GM19043 (cell line): ENCODE measurements around the gene CD7.

Source experiments
- ATAC-seq: cut with Tn5 transposase; IDR thresholded peaks from one replicate; pipeline ENCODE4 v1.9.1; 2021; ENCODE audit warnings: low read depth; ENCODE audit not compliant: unreplicated experiment

Gene CD7

DNA sequence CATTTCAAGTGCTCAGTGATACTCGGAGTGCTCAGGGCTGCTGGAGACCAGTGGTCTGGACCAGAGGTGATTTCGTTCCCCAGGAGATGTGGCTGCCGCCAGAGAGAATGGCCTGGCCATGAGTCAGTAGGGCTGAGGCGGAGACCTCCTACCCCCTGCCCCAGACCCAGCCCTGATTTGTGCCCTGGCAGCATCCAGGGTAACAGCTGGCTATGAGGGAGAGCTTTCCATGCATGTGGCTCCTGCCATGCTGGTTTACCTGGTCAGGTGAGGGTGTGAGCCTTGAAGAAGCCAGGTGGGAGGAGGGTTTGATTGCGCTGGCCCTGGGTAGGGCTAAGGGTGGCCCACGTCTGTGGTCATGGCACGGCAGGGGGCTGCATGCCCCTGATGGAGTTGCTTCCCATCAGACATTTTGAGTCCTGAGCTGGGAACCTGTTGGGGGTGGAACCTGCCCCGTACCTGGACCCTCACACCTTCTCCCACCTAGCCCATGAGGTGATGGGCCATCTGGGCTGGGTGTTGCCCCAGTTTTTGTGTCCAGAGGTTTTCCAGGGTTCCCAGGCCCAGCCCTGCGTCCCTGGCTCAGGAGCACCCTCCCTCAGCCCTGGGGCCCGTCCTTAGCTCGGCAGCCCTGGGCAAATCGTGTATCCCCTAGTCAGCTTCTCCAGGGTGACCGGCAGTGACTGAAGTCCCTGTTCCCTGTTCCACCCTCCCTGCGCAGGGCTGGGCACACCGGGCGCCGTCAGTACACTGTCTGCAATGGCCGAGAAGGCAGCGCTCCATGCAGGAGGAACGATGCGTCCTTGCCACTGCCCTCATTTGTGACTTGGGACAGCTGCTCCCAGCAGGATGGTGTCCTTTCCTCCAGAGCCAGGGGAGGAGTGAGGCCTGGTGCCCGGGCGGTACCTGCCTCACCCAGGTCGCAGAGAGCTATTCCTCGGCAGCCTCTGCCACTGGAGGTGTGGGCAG is 34.9 kb downstream of the CD7 start:
- no peak for ATAC-seq

- no peak for ATAC-seq
Observed at GRCh38 chr17:82281502-82282238, 35.7 kb downstream of the CD7 start.

- no peak for ATAC-seq
Observed at GRCh38 chr17:82281076-82281475, 36.3 kb downstream of the CD7 start.

GRCh38 chr17:82280537-82280936 is 36.9 kb downstream of the CD7 start:
- no peak for ATAC-seq

GRCh38 chr17:82278786-82279391 is 38.5 kb downstream of the CD7 start:
- no peak for ATAC-seq

GRCh38 chr17:82278308-82278707 is 39.1 kb downstream of the CD7 start:
- no peak for ATAC-seq

- ATAC-seq: no peak
Observed at GRCh38 chr17:82277851-82278250, 39.6 kb downstream of the CD7 start.

DNA sequence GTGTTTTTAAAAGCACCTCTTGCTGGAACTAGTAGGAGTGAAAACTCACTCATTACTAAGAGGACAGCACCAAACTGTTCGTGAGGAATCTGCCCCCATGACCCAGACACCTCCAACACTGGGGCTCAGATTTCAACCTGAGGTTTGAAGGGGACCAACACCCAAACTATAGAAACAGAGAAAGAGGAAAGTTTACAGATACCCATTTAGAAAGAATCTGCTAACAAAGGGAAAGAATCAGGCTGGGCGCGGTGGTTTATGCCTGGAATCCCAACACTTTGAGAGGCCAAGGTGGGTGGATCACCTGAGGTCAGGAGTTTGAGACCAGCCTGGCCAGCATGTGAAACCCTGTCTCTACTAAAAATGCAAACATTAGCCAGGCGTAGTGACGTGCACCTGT is 40.5 kb downstream of the CD7 start:
- no peak for ATAC-seq

DNA sequence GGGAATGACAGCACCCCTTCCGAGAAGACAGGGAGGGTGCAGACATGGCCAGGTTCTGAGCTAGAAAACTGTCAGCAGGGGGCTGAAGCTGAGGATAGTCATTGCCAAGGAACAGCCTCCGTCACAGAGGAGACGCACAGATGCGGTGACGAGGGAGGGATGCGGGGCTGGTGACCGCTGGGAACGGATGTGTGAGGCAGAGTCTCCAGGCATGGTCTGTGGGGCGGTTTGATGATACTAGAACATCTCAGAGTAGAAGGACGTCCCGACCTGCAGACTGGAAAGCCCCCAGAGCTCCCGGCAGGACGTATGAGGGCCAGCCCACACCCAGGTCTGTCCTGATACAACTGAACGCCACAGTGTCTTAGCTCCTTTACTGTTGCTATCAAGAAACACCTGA is 42.1 kb downstream of the CD7 start:
- no peak for ATAC-seq

- ATAC-seq: no peak
Observed at GRCh38 chr17:82274134-82275020, 43.0 kb downstream of the CD7 start.

DNA sequence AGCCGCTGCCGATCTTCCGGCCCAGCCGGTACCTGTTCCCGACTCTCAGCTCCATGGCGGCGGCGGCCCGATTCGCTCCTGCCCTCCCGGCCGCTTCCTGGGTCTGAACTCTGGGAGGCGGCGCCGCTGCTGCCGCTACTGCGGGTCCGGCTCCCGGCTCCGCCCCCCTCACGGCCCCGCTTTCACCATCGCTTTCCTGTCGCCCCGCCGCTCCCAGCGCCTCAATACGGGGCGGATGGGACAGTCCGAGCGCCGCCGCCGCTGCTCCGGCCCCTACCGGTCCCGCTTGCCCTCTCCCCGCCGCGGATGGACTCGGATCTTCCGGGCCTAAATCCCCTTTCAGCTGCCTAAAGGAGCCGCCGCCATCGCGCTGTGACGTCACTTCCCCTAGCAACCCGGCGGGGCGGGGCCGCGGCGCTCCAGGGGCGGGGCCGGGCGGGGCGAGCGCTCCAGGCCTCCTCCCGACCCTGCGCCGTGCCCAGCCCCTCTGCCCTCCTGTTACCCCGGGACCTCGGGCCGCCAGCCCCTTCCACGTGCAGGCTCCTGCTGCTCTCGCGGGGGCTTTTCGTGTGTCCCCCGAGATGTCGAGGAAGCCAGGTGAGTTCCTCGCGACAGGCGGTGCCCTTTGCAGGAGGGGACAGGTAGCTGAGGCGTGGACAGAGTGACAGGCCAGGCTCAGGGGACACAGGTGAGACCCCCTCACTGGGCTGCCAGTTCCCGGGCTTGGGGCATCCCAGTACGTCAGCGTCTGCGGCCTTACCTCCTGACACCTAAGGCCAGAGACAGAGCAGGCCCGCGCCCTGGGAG is 43.9 kb downstream of the CD7 start, which contains the start of gene CSNK1D:
TSS of gene CSNK1D (minus strand) at position 374 of the 807 bp plus-strand sequence. CDS start at position 55, 319 bp downstream.
- peak; percentile 86 for ATAC-seq

DNA sequence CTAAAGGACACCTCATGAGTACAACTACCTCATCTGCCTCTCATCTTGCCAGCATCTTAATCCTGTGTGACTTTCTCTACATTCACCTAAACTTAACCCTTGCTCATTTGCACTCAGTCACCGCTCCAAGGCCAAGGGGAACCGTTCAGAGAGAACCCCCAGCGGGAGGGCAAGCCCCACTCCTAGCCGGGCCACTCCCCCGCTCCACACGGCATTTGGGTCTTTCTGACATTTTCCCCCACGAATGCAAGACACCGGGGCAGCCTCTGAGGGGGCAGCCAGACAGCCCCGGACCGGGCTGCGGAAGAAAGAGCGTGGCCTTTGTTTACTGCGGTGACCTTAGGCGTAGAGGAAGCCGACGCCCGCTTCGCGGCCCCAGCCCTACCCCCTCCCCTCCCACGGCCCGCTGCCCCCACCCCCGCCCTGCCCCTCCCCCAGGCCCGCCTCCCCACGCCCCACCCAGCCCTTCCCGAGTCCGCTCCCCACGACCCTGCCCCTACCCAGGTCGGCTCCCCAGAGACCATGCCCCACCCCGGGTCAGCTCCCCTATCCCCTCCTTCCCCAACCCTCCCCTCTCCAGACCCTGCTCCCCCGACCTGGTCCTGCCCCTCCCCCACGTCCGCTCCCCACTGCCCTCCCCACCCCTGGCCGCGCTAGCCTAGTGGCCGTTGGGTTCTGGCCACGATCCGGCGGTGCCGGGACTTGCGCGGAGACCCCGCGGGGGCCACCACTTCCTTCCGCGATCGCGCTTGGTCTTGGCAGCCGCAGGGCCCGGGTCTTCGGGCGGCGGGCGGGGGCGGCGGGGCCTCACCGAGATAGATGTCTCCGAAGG is 44.7 kb downstream of the CD7 start:
- ATAC-seq: no peak

GRCh38 chr17:82271401-82271800 is 46.0 kb downstream of the CD7 start:
- no peak for ATAC-seq

GRCh38 chr17:82270651-82271050 is 46.8 kb downstream of the CD7 start:
- ATAC-seq: no peak

DNA sequence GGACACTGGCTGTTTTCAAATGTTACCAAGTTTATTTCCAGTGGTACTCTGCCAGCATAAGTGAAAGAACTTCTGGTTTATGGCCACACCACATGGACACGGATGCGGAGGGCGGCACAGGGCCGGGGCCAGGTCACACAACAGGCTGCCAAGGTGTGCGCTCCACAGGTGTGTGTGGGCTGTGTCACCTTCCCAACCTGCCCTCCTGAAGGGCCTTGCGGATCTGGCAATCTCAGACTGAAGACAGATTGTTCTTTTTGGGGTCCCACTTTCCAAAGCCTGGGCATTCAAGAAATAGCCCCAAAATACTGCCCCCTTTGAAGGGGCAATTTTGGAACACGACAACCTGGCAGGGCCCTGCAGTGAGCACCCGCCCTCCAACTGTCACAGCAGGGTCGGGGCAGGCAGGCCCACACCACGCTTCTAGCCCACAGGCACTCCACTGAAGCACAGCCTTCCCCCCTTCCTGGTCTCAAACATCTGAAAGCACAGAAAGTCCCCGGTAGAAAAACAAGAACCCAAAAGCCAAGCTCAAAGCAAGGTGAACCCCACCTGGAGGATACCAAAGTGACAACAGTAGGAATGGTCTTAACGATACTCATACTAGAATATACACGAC is 47.4 kb downstream of the CD7 start:
- ATAC-seq: no peak

GRCh38 chr17:82269138-82269881 is 48.1 kb downstream of the CD7 start:
- no peak for ATAC-seq
